Measurements from ENCODE around the gene ISYNA1. TPM values are rescaled to one million over a fixed set of nuclear protein-coding genes. Genes with fewer than 3 reads are reported as not detected.
A peak's percentile ranks its signal among the peaks of the same experiment; 100 is the strongest.

Gene ISYNA1
- total and polyA plus RNA-seq, 2 experiments from 2014 or later: 191 to 208 TPM

- Mint-ChIP-seq H3K27me3 (ENCODE audit: insufficient read depth, low read depth, poor library complexity) (peaks cover 21% of the 10 kb centered on the region), H3K27ac (no peak overlapping the region), H3K36me3 (ENCODE audit: low read depth) (no peaks in the 10 kb centered on the region), H3K9me3 (no peaks in the 10 kb centered on the region), H3K4me3 (no peak overlapping the region; the same call in 2 of the 3 replicates), H3K4me1 (peaks cover 26% of the 10 kb centered on the region)
- DNase-seq (ENCODE audit: low spot score) (peak; percentile 26), ATAC-seq (no peak)
- H3F3A ChIP-seq (replicated peaks; ENCODE audit: low read depth): no peaks in the 10 kb centered on the region; the same call in 1 of the 2 replicates
- H3K36me3 ChIP-seq (ENCODE audit: insufficient read depth): no peaks in the 10 kb centered on the region
- no peaks in the 10 kb centered on the region for H3K79me2 ChIP-seq (replicated peaks; ENCODE audit: insufficient read depth)
- peaks cover 25% of the 10 kb centered on the region; the same call in 1 of the 2 replicates for H3K4me1 ChIP-seq (ENCODE audit: insufficient read depth)
- no peak overlapping the region for H3K4me3 ChIP-seq
- peaks cover 9% of the 10 kb centered on the region for H3K27me3 ChIP-seq (ENCODE audit: insufficient read depth)
- no peak overlapping the region for H3K4me2 ChIP-seq
- no peak overlapping the region for H2AFZ ChIP-seq
- no peaks in the 10 kb centered on the region for H3K9me2 ChIP-seq (ENCODE audit: insufficient read depth)
- H4K20me1 ChIP-seq (replicated peaks; ENCODE audit: insufficient read depth): peaks cover 6% of the 10 kb centered on the region; the same call in 1 of the 2 replicates
- H3K27ac ChIP-seq (ENCODE audit: low read depth): no peak overlapping the region
- TF ChIP-seq ZNF114 (CRISPR knock-in tag; IDR thresholded peaks at IDR 0.05) (no peak), CREB1 (CRISPR knock-in tag; IDR thresholded peaks at IDR 0.05; ENCODE audit: low read depth) (no peak), NANOG (IDR thresholded peaks at IDR 0.05; ENCODE audit: borderline replicate concordance) (no peak), ZNF462 (CRISPR knock-in tag; IDR thresholded peaks at IDR 0.05) (no peak)
- TF ChIP-seq, protein P1, sequence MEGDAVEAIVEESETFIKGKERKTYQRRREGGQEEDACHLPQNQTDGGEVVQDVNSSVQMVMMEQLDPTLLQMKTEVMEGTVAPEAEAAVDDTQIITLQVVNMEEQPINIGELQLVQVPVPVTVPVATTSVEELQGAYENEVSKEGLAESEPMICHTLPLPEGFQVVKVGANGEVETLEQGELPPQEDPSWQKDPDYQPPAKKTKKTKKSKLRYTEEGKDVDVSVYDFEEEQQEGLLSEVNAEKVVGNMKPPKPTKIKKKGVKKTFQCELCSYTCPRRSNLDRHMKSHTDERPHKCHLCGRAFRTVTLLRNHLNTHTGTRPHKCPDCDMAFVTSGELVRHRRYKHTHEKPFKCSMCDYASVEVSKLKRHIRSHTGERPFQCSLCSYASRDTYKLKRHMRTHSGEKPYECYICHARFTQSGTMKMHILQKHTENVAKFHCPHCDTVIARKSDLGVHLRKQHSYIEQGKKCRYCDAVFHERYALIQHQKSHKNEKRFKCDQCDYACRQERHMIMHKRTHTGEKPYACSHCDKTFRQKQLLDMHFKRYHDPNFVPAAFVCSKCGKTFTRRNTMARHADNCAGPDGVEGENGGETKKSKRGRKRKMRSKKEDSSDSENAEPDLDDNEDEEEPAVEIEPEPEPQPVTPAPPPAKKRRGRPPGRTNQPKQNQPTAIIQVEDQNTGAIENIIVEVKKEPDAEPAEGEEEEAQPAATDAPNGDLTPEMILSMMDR (conservative IDR thresholded peaks at IDR 0.05; ENCODE audit: low read depth in 2 of 2): peak; percentile 9 to 24; a peak in 1 of 4 replicates
These were observed 12.2 kb downstream of the ISYNA1 start for GRCh38 chr19:18425515-18426415.
